Erythroblast (primary cell): ENCODE measurements around the gene PLEKHJ1.

Source experiments
- GATA1 ChIP-seq: IDR thresholded peaks from 2 replicates; pipeline ENCODE4 v1.6.1; 2011; ENCODE audit warnings: low read depth, mild to moderate bottlenecking, control low read depth, low read length, moderate library complexity
- POLR2A ChIP-seq: IDR thresholded peaks from 2 replicates; pipeline ENCODE4 v1.6.1; 2011; ENCODE audit warnings: mild to moderate bottlenecking, low read length

DNA sequence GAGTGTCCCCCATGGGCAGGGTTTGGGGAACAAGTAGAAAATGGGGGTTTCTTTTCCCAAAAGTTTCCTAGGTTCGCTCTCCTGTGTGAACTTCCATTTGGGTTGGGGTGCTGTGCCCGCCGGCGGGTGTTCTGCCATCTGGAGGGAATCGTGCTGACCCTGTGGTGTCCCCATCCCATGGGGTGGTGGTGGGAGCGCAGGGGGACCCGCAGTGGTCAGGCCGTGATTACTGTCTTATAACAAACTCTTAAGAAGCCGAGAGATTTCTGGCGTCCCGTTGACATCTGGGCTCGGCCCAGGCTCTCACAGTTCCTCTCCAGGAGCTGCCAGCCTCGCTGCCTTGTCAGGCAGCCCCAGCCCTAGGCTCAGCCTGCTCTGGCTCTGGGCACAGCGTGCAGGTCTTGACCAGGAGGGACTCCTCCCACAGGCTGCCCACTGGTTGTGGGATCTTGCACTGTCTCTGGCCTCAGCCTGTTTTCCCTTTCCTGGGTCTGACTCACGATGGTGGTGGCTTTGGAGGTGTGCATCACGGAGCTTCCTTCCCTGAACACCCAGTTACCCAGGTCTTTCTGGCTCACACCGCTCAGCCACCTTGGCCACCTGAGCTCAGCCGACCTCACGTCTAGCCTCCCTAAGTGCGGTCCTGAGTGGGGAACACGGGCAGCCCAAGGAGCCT is 34.5 kb downstream of the PLEKHJ1 start:
- no peak for TF ChIP-seq POLR2A
- no peak for TF ChIP-seq GATA1
